HepG2 (cell line): ENCODE results near the gene TTC23L. TPM values are rescaled to one million over a fixed set of nuclear protein-coding genes. Genes with fewer than 3 reads are reported as not detected.
A peak's percentile ranks its signal among the peaks of the same experiment; 100 is the strongest.

Experiments
- AHDC1 ChIP-seq: sonication (generic); formaldehyde crosslinking; IDR thresholded peaks from 2 replicates; pipeline ENCODE4 v1.5.1; 2020; ENCODE audit warnings: mild to moderate bottlenecking, missing genetic modification reagents, borderline replicate concordance
- BATF2 ChIP-seq: sonication (generic); formaldehyde crosslinking; IDR thresholded peaks from 2 replicates; pipeline ENCODE4 v1.8.0; 2022; ENCODE audit warnings: mild to moderate bottlenecking, missing genetic modification reagents, moderate library complexity
- ESRRA ChIP-seq: sonication (generic); formaldehyde crosslinking; IDR thresholded peaks from 2 replicates; pipeline ENCODE4 v1.5.1; 2020; ENCODE audit warnings: mild to moderate bottlenecking, low read depth, missing genetic modification reagents
- NCOA1 ChIP-seq: sonication (generic); formaldehyde crosslinking; IDR thresholded peaks from 2 replicates; pipeline ENCODE4 v1.9.0; 2021; ENCODE audit warnings: missing genetic modification reagents
- ZBTB34 ChIP-seq: sonication (generic); formaldehyde crosslinking; IDR thresholded peaks from 2 replicates; pipeline ENCODE4 v1.8.0; 2022; ENCODE audit warnings: mild to moderate bottlenecking, missing genetic modification reagents
- ZBTB46 ChIP-seq: sonication (generic); formaldehyde crosslinking; IDR thresholded peaks from 2 replicates; pipeline ENCODE4 v1.4.0; 2020; ENCODE audit warnings: mild to moderate bottlenecking, missing genetic modification reagents, borderline replicate concordance
- ZEB1 ChIP-seq: IDR thresholded peaks from 2 replicates; pipeline ENCODE4 v1.6.1; 2012; ENCODE audit warnings: mild to moderate bottlenecking, low read depth, inconsistent platforms; ENCODE audit not compliant: insufficient replicate concordance
- ZNF280B ChIP-seq: sonication (generic); formaldehyde crosslinking; IDR thresholded peaks from 2 replicates; pipeline ENCODE4 v1.5.0; 2020; ENCODE audit warnings: missing genetic modification reagents, mild to moderate bottlenecking, borderline replicate concordance
- ZNF607 ChIP-seq: sonication (generic); formaldehyde crosslinking; IDR thresholded peaks from 2 replicates; pipeline ENCODE4 v1.5.1; 2020; ENCODE audit warnings: missing genetic modification reagents, mild to moderate bottlenecking, borderline replicate concordance
- ZNF709 ChIP-seq: sonication (generic); formaldehyde crosslinking; IDR thresholded peaks from 2 replicates; pipeline ENCODE4 v1.5.0; 2020; ENCODE audit warnings: mild to moderate bottlenecking, missing genetic modification reagents
- ZNF740 ChIP-seq: sonication (generic); formaldehyde crosslinking; IDR thresholded peaks from 2 replicates; pipeline ENCODE4 v1.4.0; 2020; ENCODE audit warnings: missing genetic modification reagents
- ZNF749 ChIP-seq: sonication (generic); formaldehyde crosslinking; IDR thresholded peaks from 2 replicates; pipeline ENCODE4 v1.8.0; 2022; ENCODE audit warnings: mild to moderate bottlenecking, missing genetic modification reagents, moderate library complexity, borderline replicate concordance
- ZNF839 ChIP-seq: sonication (generic); formaldehyde crosslinking; IDR thresholded peaks from 2 replicates; pipeline ENCODE4 v1.4.0; 2020; ENCODE audit warnings: missing genetic modification reagents, mild to moderate bottlenecking, borderline replicate concordance
- ZSCAN21 ChIP-seq: sonication (generic); formaldehyde crosslinking; IDR thresholded peaks from 2 replicates; pipeline ENCODE4 v1.8.0; 2022; ENCODE audit warnings: mild to moderate bottlenecking, missing genetic modification reagents, moderate library complexity, borderline replicate concordance
- polyA plus RNA-seq, 8 experiments: library from polyadenylated mRNA; depleted of rRNA in 3 of 8; stranded (reverse) in 7 of 8; unstranded in 1 of 8; fragments of >200 nt; fragmentation: Illumina TruSeq in 4 of 8; extraction: Trizol in 4 of 8; gene quantifications; 2 replicates each; pipeline versions ENCODE4 v1.2.1 to v1.2.3, GENCODE V29; 2011 to 2016; ENCODE audit warnings: low read depth in 4 of 8, missing spikeins in 1 of 8, mixed read lengths in 1 of 8; ENCODE audit not compliant: insufficient read depth in 1 of 8
- total RNA-seq, 5 experiments: library from RNA; depleted of rRNA; stranded (reverse); fragments of >200 nt; fragmentation: Illumina TruSeq; extraction: Trizol; gene quantifications; 2 replicates each; pipeline ENCODE4 v1.2.3, GENCODE V29; 2016; ENCODE audit warnings: low read depth in 1 of 5

TTC23L gene
- total and polyA plus RNA-seq, 2 of the 13 experiments (the other 11 are each of a cell fraction or from before 2014, with no cell fraction given) = 0.37 to 1.4 TPM

- peak; percentile 87 for TF ChIP-seq ZSCAN21 (CRISPR knock-in tag)
- 0 out of 2 replicates have a peak, but pooled peaks have one; percentile 28 for TF ChIP-seq ZBTB34 (CRISPR knock-in tag)
- peak; percentile 86 for TF ChIP-seq ZEB1
- TF ChIP-seq ZNF607 (CRISPR knock-in tag) = no peak
- peak; percentile 69; the same call in 1 of the 2 replicates for TF ChIP-seq ZBTB46 (CRISPR knock-in tag)
- no peak for TF ChIP-seq BATF2
- TF ChIP-seq ZNF740 (CRISPR knock-in tag) = peak; percentile 63; the same call in 1 of the 2 replicates
- TF ChIP-seq ZNF749 (CRISPR knock-in tag) = peak; percentile 74; the same call in 1 of the 2 replicates
- TF ChIP-seq ZNF709 = peak; percentile 75; the same call in 1 of the 2 replicates
- peak; percentile 82 for TF ChIP-seq ESRRA (CRISPR knock-in tag)
- TF ChIP-seq NCOA1 (CRISPR knock-in tag) = no peak
- no peak; the same call in 1 of the 2 replicates for TF ChIP-seq ZNF280B (CRISPR knock-in tag)
- peak; percentile 49; the same call in 1 of the 2 replicates for TF ChIP-seq AHDC1 (CRISPR knock-in tag)
- no peak for TF ChIP-seq ZNF839
Measured at GRCh38 chr5:34838785-34839714, at the start of gene TTC23L (continued).
